HG02642 (cell line): ENCODE data around the gene HINT1.
"Not testable (repeated sequence)": the region's sequence is repeated elsewhere in the genome, so short reads cannot be mapped to it uniquely, and the experiment has no call there.

Experiments used
- ATAC-seq: cut with Tn5 transposase; IDR thresholded peaks from one replicate; pipeline ENCODE4 v1.9.1; 2021; ENCODE audit warnings: mild to moderate bottlenecking; ENCODE audit not compliant: unreplicated experiment, poor library complexity

Gene HINT1

GRCh38 chr5:131165119-131165727 lies at the start of gene HINT1:
Gene HINT1 (minus strand): TSS chr5:131165256. CDS start chr5:131165205, 51 bp downstream.
- peak; percentile 88 for ATAC-seq

GRCh38 chr5:131214609-131215227 lies 49.7 kb upstream of the HINT1 start:
- no peak for ATAC-seq

- peak; percentile 40 for ATAC-seq
Measured at GRCh38 chr5:131212471-131213021, 47.5 kb upstream of the HINT1 start.

DNA sequence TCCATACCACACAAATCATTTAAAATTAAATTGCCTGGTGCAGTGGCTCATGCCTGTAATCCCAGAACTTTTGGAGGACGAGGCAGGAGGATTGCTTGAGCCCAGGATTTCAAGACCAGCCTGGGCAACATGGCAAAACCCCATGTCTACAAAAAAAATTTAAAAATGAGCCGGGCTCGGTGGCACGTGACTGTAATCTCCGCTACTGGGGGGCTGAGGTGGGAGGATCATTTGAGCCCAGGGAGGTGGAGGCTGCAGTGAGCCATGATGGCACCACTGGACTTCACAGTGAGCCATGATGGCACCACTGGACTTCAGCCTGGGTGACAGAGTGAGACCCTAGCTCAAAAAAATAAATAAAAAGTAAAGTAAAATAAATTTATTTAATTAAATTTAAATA lies 46.6 kb upstream of the HINT1 start:
- no peak for ATAC-seq

- ATAC-seq = no peak
Measured at GRCh38 chr5:131210151-131210510, 45.1 kb upstream of the HINT1 start.

DNA sequence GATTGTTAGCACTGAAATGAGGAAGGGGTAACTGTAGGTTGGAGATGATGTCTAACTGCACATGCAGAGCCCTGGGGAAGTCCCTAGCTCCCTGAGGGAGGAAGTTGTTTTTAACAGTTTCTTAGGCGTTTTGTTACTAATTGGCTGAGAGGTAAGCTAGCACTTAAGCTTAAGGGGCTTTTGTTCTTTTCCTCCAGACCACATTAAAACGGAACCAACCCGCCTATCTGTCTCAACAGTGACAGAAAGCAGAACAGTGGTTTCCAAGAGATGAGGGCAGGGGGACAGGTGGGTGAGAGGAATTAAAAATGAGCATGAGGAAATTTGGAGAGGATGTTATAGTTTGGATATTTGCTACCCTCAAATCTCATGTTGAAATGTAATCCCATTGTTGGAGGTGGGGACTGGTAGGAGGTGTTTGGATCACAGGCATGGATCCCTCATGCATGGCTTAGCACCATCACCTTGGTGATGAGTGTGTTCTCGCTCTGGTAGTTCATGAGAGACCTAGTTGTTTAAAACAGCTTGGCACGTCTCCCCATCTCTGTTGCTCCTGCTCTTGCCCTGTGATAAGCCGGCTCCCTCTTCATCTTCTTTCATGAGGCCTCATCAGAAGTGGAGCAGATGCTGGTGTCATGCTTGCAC lies 44.6 kb upstream of the HINT1 start:
- ATAC-seq = peak; percentile 82

DNA sequence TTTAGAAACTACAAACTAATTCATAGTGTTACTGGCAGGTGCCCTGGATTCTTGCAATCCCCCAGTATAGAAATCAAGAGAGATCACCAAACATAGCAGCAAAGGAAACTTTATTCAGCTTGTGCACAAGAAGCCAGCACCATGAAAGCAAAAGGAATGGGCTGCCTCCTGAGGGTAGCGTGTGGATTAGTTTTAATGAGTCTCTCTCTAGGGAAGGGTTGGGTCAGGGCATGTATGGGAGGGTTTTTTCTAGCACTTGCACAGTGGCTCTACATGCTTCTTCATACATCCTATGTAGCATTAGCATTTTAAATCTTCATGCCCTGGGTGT lies 44.1 kb upstream of the HINT1 start:
- no peak for ATAC-seq

- no peak for ATAC-seq
Measured at GRCh38 chr5:131206772-131207171, 41.7 kb upstream of the HINT1 start.

DNA sequence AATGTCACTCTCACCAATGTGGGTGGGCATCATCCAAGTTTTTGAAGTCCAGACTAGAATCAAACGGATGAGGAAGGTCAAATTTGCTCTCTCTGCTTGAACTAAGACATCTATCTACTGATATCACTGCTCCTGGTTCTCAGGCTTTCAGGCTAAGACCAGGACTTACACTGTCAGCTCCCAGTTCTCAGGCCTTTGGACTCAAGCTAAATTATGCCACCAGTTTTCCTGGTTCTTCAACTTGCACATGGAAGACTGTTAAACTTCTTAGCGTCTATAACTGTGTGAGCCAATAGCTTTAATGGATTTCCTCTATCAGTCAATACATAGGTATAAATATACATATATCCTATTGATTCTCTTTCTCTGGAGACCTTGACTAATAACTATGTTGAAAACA lies 41.0 kb upstream of the HINT1 start:
- ATAC-seq = no peak

GRCh38 chr5:131204964-131205363 lies 39.9 kb upstream of the HINT1 start:
- ATAC-seq = no peak

DNA sequence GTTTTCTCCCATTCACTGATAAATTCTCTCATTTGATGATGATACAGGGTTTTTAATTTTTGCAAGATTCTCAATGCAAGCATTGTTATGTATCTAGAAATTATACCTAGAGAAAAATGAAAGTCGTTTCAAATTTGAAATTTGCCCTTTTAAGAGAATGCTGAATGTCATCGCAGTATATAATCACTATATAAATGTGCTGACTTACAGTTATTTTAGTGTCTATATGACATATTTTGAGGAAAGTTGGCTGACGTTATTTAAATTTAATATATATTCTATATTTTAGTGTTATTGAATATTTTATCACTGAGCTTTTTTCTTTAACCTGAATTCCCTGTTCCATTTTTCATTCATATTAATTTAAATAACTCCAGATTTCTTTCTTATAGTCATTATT lies 35.5 kb upstream of the HINT1 start:
- ATAC-seq = no peak

GRCh38 chr5:131198625-131199024 lies 33.6 kb upstream of the HINT1 start:
- ATAC-seq = no peak

DNA sequence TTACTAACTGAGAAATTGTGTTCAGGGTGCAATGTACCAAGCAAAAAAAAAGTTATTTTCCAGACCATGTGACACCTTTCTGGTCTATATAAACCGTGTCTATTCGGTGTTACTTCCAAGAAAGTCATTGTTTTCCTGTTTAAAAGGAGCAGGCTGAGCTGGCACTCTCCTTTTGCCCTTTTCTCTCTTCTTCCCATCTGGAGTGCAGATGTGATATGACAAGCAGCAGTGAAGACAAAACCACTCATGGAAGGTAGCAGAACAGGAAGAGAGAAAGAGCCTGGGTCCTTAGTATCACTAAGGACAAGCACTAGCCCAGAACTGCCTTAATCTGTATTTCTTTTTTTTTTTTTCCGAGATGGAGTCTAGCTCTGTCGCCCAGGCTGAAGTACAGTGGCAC lies 31.3 kb upstream of the HINT1 start:
- no peak for ATAC-seq

- no peak for ATAC-seq
Measured at GRCh38 chr5:131195696-131196095, 30.6 kb upstream of the HINT1 start.

- ATAC-seq = no peak
Measured at GRCh38 chr5:131194725-131195124, 29.7 kb upstream of the HINT1 start.

- ATAC-seq = not testable (repeated sequence)
Measured at GRCh38 chr5:131193897-131194296, 28.8 kb upstream of the HINT1 start.

- ATAC-seq = no peak
Measured at GRCh38 chr5:131193106-131193505, 28.1 kb upstream of the HINT1 start.

DNA sequence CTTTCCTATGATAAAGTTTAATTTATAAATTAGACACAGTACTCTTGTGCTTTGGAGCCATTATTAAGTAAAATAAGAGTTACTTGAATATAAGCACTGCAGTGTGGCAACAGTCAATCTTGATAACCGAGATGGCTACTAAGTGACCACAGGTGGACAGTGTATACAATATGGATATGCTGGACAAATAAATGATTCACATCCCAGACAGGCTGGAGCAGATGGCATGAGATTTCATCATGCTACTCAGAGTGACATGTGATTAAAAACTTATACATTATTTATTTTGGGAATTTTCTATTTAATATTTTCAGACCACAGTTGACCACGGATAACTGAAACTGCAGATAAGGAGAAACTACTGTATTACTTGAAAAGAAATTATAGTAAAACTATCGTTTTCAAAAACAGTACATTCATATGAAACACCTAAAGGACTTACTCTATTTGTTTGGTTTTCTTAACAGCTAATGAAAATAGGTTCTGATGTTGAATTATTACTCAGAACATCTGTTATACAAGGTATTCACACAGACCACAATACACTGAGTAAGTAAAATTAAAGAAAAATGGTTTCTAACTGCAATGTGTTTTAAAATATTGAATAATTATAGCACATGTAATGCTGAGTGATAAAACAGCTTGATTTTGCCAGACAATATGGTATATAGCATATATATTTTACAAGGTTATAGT lies 21.7 kb upstream of the HINT1 start:
- ATAC-seq = no peak

GRCh38 chr5:131185523-131186104 lies 20.6 kb upstream of the HINT1 start:
- ATAC-seq = no peak

DNA sequence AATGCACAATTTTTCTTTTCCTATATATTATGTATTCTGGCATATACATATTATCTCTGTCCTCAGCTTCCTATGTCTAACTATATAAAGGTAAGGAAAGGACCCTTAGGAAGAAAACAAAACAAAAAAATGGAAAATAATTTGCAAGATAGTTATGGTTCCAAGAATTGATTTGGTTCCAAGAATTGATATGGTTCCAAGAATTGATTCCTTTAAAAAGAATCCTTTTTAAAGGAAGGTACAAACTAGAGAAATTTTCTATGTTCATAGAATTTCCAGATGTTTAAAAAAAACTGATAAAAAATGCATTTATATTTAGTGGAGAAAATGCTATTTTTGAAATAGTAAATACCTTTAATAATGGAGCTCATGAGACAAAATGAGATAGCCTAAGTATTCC lies 17.8 kb upstream of the HINT1 start:
- no peak for ATAC-seq

GRCh38 chr5:131180407-131180806 lies 15.4 kb upstream of the HINT1 start:
- no peak for ATAC-seq
